ENCODE results near the gene FBP1.
A peak's percentile ranks its signal among the peaks of the same experiment; 100 is the strongest.

Gene FBP1

GRCh38 chr9:94638335-94639060 is 820 bp downstream of the FBP1 start:
- no peaks in the 10 kb centered on the region for H3K9me3 ChIP-seq (ENCODE audit: low read depth, low read length)
- TF ChIP-seq FOXP2 (optimal IDR thresholded peaks at IDR 0.05; ENCODE audit: control extremely low read depth, extremely low read length, insufficient read depth) (no peak), EZH2 (IDR thresholded peaks at IDR 0.05) (no peak), POLR2AphosphoS5 (IDR thresholded peaks at IDR 0.05; ENCODE audit: borderline replicate concordance, low read depth, low read length) (no peak)
- H3K36me3 ChIP-seq (ENCODE audit: insufficient read depth, low read length), result no peaks in the 10 kb centered on the region
- DNase-seq (ENCODE audit: low read depth, low spot score), result no peak
- H3K27ac ChIP-seq, result no peak overlapping the region
- H3K4me3 ChIP-seq, result no peak overlapping the region
- no peak overlapping the region for H3K9ac ChIP-seq (ENCODE audit: insufficient read length)

DNA sequence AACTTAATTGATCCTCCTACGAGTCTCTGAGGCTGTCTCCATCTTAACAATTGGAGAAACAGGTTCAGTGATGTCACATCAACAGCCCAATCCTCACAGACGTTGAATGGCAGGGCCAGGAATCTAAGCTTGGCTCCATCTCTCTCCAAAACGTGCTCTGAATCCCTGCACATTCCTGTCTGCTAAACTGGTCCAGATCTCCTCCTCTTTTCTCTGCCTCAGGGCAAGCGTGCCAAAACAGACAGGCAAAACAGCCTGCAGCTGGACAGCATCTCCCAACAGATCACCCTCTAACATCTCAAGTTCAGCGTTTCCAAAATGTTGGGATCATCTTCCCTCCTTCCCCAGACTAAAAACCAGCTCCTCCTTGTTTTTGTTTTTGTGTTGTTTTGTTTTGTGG is 6.6 kb downstream of the FBP1 start:
- H3K4me3 ChIP-seq, result no peak overlapping the region
- H3K27ac ChIP-seq, result no peak overlapping the region
- H3K9me3 ChIP-seq (ENCODE audit: low read depth, low read length), result no peaks in the 10 kb centered on the region
- no peak overlapping the region for H3K9ac ChIP-seq (ENCODE audit: insufficient read length)
- no peaks in the 10 kb centered on the region for H3K36me3 ChIP-seq (ENCODE audit: insufficient read depth, low read length)
- TF ChIP-seq POLR2AphosphoS5 (IDR thresholded peaks at IDR 0.05; ENCODE audit: borderline replicate concordance, low read depth, low read length) (no peak), EZH2 (IDR thresholded peaks at IDR 0.05) (no peak), FOXP2 (optimal IDR thresholded peaks at IDR 0.05; ENCODE audit: control extremely low read depth, extremely low read length, insufficient read depth) (no peak)
- DNase-seq (ENCODE audit: low read depth, low spot score), result no peak

GRCh38 chr9:94631599-94631998 is 7.7 kb downstream of the FBP1 start:
- no peak overlapping the region for H3K9ac ChIP-seq (ENCODE audit: insufficient read length)
- no peak overlapping the region for H3K4me3 ChIP-seq
- H3K27ac ChIP-seq, result no peak overlapping the region
- no peaks in the 10 kb centered on the region for H3K9me3 ChIP-seq (ENCODE audit: low read depth, low read length)
- H3K36me3 ChIP-seq (ENCODE audit: insufficient read depth, low read length), result no peaks in the 10 kb centered on the region
- no peak for TF ChIP-seq EZH2 (IDR thresholded peaks at IDR 0.05)
- TF ChIP-seq POLR2AphosphoS5 (IDR thresholded peaks at IDR 0.05; ENCODE audit: borderline replicate concordance, low read depth, low read length), result no peak
- no peak for DNase-seq (ENCODE audit: low read depth, low spot score)

- Histone ChIP-seq H3K9ac (ENCODE audit: insufficient read length) (no peak overlapping the region), H3K27ac (no peak overlapping the region), H3K36me3 (ENCODE audit: insufficient read depth, low read length) (no peaks in the 10 kb centered on the region), H3K9me3 (ENCODE audit: low read depth, low read length) (no peaks in the 10 kb centered on the region), H3K4me3 (no peak overlapping the region)
- peak; percentile 3 for DNase-seq (ENCODE audit: low read depth, low spot score)
- TF ChIP-seq POLR2AphosphoS5 (IDR thresholded peaks at IDR 0.05; ENCODE audit: borderline replicate concordance, low read depth, low read length) (no peak), FOXP2 (optimal IDR thresholded peaks at IDR 0.05; ENCODE audit: control extremely low read depth, extremely low read length, insufficient read depth) (no peak), EZH2 (IDR thresholded peaks at IDR 0.05) (no peak)
Observed at GRCh38 chr9:94630833-94631232, 8.5 kb downstream of the FBP1 start.

DNA sequence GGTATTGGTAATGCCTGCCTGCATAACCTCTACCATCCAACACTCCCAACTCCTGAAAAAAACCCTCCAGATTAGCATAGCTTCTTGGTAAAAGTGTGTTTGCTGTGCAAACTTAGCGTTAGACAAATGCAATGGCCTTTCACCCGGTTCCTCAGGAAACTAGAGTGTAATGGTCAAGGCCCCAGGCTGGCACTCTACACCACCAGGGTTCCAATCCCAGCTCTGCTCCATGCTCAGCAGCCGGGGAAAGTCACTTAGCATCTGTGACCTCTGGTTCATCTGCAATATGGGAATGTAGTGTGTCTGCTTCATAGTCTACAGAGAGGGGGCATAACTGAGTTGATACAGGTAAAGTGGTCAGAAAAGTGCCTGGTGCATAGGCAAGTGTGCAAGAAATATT is 9.0 kb downstream of the FBP1 start:
- Histone ChIP-seq H3K9me3 (ENCODE audit: low read depth, low read length) (no peaks in the 10 kb centered on the region), H3K4me3 (no peak overlapping the region), H3K27ac (no peak overlapping the region), H3K9ac (ENCODE audit: insufficient read length) (no peak overlapping the region), H3K36me3 (ENCODE audit: insufficient read depth, low read length) (no peaks in the 10 kb centered on the region)
- no peak for DNase-seq (ENCODE audit: low read depth, low spot score)
- no peak for TF ChIP-seq POLR2AphosphoS5 (IDR thresholded peaks at IDR 0.05; ENCODE audit: borderline replicate concordance, low read depth, low read length)
- TF ChIP-seq EZH2 (IDR thresholded peaks at IDR 0.05), result no peak
- no peak for TF ChIP-seq FOXP2 (optimal IDR thresholded peaks at IDR 0.05; ENCODE audit: control extremely low read depth, extremely low read length, insufficient read depth)

DNA sequence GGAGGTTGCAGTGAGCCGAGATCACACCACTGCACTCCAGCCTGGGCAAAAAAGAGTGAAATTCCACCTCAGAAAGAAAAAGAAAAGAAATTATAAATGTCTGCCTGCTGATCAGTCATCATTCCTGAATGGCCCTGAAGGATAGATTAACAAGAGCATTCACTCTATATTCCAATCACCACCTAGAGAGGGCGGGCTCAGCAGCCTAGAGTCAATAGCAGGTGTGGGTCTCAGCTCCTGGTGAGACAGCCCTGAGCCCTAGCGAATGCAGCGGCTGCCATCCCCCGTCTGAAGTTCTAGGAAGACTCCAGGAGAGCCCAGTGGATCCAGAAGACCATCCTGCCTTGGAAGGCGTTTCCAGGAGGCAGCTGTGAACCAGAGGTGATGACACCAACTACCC is 12.0 kb downstream of the FBP1 start:
- Histone ChIP-seq H3K4me3 (no peak overlapping the region), H3K36me3 (ENCODE audit: insufficient read depth, low read length) (no peaks in the 10 kb centered on the region), H3K9ac (ENCODE audit: insufficient read length) (no peak overlapping the region), H3K9me3 (ENCODE audit: low read depth, low read length) (no peaks in the 10 kb centered on the region), H3K27ac (no peak overlapping the region)
- no peak for DNase-seq (ENCODE audit: low read depth, low spot score)
- TF ChIP-seq FOXP2 (optimal IDR thresholded peaks at IDR 0.05; ENCODE audit: control extremely low read depth, extremely low read length, insufficient read depth), result no peak
- TF ChIP-seq POLR2AphosphoS5 (IDR thresholded peaks at IDR 0.05; ENCODE audit: borderline replicate concordance, low read depth, low read length), result no peak
- TF ChIP-seq EZH2 (IDR thresholded peaks at IDR 0.05), result no peak

DNA sequence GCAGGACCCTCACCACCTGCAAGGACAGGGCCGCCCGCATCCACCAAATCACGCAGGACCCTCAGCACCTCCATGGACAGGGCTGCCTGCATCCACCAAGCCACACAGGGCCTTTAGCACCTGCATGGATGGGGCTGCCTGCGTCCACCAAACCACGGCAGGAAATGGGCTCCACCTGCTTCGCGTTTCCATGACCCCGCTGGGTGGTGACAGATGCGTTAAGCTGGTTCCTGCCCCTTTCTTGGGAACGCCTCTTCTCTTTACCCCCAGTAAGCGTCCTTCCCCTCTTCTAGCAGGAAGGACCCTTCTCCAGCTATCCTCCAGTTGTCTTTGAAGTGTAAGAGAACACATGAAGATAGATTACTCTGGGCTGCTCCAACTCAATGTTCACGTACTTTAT is 13.5 kb downstream of the FBP1 start:
- Histone ChIP-seq H3K9me3 (ENCODE audit: low read depth, low read length) (no peaks in the 10 kb centered on the region), H3K27ac (no peak overlapping the region), H3K9ac (ENCODE audit: insufficient read length) (no peak overlapping the region), H3K4me3 (no peak overlapping the region), H3K36me3 (ENCODE audit: insufficient read depth, low read length) (no peaks in the 10 kb centered on the region)
- DNase-seq (ENCODE audit: low read depth, low spot score), result no peak
- no peak for TF ChIP-seq EZH2 (IDR thresholded peaks at IDR 0.05)
- no peak for TF ChIP-seq POLR2AphosphoS5 (IDR thresholded peaks at IDR 0.05; ENCODE audit: borderline replicate concordance, low read depth, low read length)
- no peak for TF ChIP-seq FOXP2 (optimal IDR thresholded peaks at IDR 0.05; ENCODE audit: control extremely low read depth, extremely low read length, insufficient read depth)

- no peaks in the 10 kb centered on the region for H3K36me3 ChIP-seq (ENCODE audit: insufficient read depth, low read length)
- no peak overlapping the region for H3K4me3 ChIP-seq
- DNase-seq (ENCODE audit: low read depth, low spot score), result no peak
- TF ChIP-seq FOXP2 (optimal IDR thresholded peaks at IDR 0.05; ENCODE audit: control extremely low read depth, extremely low read length, insufficient read depth), result no peak
- TF ChIP-seq POLR2AphosphoS5 (IDR thresholded peaks at IDR 0.05; ENCODE audit: borderline replicate concordance, low read depth, low read length), result no peak
- no peak for TF ChIP-seq EZH2 (IDR thresholded peaks at IDR 0.05)
- H3K9me3 ChIP-seq (ENCODE audit: low read depth, low read length), result no peaks in the 10 kb centered on the region
- no peak overlapping the region for H3K27ac ChIP-seq
- no peak overlapping the region for H3K9ac ChIP-seq (ENCODE audit: insufficient read length)
Observed at GRCh38 chr9:94624629-94625028, 14.7 kb downstream of the FBP1 start.

- no peak overlapping the region for H3K4me3 ChIP-seq
- H3K27ac ChIP-seq, result no peak overlapping the region
- no peaks in the 10 kb centered on the region for H3K9me3 ChIP-seq (ENCODE audit: low read depth, low read length)
- H3K9ac ChIP-seq (ENCODE audit: insufficient read length), result no peak overlapping the region
- no peaks in the 10 kb centered on the region for H3K36me3 ChIP-seq (ENCODE audit: insufficient read depth, low read length)
- no peak for TF ChIP-seq FOXP2 (optimal IDR thresholded peaks at IDR 0.05; ENCODE audit: control extremely low read depth, extremely low read length, insufficient read depth)
- TF ChIP-seq EZH2 (IDR thresholded peaks at IDR 0.05), result no peak
- TF ChIP-seq POLR2AphosphoS5 (IDR thresholded peaks at IDR 0.05; ENCODE audit: borderline replicate concordance, low read depth, low read length), result no peak
- DNase-seq (ENCODE audit: low read depth, low spot score), result no peak
Observed at GRCh38 chr9:94623253-94623652, 16.1 kb downstream of the FBP1 start.

Measured in SK-N-MC (cell line).